Activated CD4-positive, alpha-beta T cell treated with anti-CD3 and anti-CD28 coated beads, Interleukin-10, Interleukin-2, amounts not matched to agents 100 ng/mL and 50 ng/mL, durations not matched to agents 16 hours and 8 hours (primary cell): Measurements from ENCODE around the gene OMP.
"Not testable (repeated sequence)": the region's sequence is repeated elsewhere in the genome, so short reads cannot be mapped to it uniquely, and the experiment has no call there.

Experiments
- DNase-seq: peaks from one replicate; pipeline ENCODE4 v3.0.0-alpha.2; 2020

The OMP gene

GRCh38 chr11:77088236-77089003, 14.2 kb upstream of the OMP start:
- no peak for DNase-seq

GRCh38 chr11:77089004-77089545, 13.6 kb upstream of the OMP start:
- no peak for DNase-seq

DNA sequence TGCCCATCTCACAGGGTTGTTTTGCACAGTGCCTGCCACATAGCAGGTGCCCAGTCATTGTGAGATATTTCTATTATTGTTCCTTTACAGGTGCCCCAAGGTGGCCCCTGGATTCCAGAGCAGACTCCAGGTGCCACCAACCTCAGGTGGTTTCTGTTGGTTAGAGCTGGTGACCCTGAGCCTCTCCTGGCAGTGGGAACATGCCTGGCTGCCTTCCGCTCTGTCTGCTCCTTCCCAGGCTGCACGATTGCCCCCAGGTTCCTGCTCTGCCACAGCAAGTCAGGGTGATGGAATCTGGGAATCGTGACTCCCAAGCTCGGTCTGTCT, 12.6 kb upstream of the OMP start:
- DNase-seq = no peak

DNA sequence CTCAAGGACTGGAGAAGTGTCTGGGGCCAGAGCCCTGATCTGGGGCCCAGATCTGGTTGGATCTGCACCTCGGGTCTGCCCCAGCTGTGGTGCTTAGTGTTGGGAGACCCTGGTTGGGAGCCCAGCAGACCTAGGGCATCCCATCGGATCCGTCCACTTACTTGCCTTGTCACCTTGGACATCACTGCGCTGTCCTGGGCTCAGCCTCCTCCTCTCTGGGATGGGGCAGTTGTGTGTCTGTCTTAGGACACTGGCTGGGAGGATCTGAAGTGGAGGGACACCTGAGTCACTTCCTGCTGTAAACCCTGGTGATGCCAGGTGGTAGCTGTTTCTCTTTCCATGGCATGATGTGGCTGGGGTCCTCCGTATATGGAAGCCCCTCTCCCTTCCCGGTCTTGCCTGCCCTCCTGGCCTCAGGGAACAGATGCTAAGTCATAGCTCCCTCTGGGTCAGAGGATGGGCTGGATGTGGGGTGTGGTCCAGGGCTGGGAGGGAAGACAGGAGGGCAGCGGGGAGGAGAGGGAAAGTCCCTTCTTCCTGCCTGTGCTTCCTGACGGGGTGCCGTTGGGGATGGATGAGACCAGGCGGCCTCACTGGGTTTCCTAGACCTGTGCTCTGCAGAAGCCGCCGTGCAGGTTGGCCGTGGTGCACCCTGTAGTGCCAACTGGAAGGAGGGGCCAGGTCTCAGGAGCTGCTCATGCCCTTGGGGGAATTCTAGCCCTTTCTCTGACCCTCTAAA, 12.1 kb upstream of the OMP start:
- DNase-seq = no peak

DNA sequence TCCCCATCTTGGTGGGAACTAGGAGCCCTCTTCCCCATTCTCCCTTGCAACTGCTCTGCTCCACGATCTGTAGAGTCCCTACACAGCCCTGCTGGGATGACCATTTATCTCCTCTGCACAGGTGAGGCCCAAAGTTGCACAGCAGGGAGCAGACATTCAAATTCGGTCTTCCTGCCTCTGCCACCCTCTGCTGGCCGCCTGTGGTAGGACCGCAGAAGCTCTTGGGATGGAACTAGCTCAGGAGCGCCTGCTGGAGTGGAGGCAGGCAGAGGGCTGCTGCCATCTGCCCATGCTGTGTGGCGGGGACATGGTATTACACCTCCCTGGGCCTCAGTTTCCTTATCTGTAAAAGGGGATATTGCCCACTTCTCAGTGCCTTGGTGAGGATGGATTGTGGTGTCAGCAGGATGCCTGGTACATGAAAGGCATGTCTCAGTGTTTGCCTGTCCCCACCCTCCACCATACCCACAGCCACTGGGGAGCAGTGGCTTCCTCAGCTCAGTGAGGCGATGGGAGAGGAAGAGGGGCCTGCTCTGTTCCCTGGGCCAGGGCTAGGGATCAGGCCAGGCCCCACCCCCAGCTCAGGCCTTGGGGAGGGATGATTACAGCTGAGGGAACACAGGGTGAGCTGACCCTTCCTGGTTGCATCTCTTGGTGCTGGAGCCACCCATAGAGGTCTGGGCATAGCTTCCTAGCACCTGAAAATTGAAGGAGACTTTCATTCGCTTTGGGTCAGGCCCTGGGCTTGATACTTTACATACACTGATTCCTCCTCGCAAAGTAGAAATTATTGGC, 11.3 kb upstream of the OMP start:
- DNase-seq = peak; percentile 81

DNA sequence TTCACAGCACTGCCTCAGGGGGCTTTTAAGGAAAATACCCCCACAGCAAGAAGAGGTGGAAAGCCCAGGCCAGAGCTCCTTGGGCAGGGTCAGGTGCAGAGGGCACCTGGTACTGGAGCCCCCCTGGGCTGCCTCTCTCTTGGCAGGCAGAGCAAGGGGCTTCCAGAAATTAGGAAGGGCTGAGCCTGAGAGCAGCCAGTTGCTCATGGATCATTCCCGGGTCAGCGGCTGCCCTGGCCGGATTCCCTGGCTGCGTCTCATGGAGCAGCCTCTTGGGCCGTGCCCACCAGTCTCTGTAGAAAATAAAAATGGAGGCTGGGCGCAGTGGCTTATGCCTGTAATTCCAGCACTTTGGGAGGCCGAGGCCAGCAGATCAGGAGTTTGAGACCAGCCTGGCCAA, 10.3 kb upstream of the OMP start:
- DNase-seq = no peak

- DNase-seq = no peak
These were observed 9.4 kb upstream of the OMP start for GRCh38 chr11:77093056-77093891.

DNA sequence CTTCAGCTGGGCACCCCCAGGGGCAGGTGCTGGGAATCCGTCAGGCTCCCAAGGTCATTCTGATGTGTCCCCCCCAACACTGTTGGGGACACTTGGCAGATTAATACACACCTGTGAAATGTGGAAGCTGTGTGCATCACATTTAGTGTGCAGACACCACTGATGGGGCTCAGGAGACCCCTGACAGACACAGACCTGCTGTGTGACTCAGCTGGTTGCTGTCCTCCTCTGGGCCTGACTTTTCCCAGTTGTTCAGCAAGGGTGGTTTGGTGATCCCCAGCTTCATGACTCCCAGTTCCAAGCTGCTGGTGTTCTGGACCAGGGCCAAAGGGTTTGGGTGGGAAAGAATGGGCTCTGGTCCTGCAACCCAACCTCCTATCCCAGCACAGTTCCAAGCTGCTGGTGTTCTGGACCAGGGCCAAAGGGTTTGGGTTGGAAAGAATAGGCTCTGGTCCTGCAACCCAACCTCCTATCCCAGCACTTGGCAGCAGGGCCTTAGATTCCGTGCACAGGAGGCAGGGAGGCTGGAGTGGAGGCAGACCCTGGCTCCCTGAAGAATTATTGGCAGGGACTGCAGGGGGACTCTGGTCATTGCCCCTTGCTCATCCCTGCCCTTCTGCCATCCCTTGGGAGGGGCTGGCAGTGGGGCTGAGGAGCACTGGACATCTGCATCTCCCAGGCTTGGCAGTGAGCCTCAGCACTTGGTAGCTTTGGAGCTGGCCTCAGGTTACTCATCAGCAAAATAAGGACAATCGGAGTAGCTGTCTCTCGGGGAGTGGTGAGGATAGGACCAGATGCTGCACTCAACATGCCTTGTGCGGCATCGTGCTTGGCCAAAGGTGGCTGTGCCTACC, 8.4 kb upstream of the OMP start:
- DNase-seq = no peak

- no peak for DNase-seq
These were observed 7.7 kb upstream of the OMP start for GRCh38 chr11:77094841-77095365.

DNA sequence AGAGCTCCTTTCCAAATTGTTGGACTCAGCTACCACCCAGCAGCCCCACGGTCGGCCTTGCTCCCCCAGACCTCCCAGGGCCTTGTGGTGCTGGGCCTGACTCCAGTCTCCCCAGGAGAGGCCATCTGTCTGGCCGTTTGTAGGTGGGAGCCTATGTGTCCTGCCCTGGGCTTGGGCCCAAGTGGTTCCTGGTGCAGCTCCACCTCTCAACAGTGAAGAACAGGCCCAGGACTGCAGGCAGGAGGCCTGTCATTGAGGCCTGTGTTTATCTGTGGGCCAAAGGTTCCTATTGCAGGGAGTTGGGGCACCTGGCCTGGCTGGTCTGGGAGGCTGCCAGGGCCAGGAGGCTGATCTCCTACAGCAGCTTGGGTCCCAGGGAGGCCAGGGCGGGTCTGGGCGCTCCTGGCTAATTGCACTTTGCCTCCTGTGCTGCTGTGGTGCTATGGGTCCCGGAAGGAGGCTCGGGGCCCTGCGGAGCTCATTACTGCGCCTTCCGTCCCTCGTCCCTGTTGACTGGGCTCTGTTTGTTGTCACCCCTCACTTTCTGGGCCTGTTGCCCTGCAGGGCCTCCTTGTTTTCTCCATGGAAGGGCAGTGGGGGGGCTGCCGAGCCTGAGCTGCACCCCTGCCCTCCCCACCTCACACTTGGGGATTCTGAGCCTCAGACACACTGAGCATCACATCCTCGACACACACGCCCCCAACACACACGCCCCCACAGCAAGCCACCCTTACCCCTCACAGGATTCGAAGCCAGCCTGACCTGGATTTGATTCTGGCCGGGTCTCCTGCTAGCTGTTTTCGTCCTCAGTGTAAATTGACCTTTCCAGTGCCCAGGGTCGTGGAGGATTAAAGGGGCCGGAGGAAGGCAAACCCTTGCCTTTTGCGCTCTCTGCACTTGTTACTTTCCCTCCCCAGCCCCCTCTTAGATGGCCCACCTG, 6.8 kb upstream of the OMP start:
- no peak for DNase-seq

DNA sequence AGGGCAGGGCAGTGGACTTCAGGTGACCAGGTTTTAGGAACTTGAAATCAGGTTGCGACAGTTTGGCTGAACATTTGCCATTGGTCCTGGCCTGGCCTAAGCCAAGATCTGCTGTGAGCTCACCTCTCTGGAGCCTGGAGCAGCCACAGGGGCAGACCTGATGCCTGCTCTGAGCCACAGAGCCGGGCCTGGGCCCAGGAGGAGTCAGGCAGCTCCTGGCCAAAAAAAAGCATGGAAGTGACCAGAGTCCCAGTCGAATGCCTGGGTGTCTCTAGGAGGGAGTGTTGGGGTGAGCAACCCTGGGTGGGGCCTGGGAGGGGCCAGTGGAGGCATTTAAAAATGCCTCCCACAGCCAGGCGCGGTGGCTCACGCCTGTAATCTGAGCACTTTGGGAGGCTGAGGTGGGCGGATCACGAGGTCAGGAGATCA, 6.0 kb upstream of the OMP start:
- DNase-seq = no peak

- DNase-seq = not testable (repeated sequence)
These were observed 5.5 kb upstream of the OMP start for GRCh38 chr11:77097180-77097579.

DNA sequence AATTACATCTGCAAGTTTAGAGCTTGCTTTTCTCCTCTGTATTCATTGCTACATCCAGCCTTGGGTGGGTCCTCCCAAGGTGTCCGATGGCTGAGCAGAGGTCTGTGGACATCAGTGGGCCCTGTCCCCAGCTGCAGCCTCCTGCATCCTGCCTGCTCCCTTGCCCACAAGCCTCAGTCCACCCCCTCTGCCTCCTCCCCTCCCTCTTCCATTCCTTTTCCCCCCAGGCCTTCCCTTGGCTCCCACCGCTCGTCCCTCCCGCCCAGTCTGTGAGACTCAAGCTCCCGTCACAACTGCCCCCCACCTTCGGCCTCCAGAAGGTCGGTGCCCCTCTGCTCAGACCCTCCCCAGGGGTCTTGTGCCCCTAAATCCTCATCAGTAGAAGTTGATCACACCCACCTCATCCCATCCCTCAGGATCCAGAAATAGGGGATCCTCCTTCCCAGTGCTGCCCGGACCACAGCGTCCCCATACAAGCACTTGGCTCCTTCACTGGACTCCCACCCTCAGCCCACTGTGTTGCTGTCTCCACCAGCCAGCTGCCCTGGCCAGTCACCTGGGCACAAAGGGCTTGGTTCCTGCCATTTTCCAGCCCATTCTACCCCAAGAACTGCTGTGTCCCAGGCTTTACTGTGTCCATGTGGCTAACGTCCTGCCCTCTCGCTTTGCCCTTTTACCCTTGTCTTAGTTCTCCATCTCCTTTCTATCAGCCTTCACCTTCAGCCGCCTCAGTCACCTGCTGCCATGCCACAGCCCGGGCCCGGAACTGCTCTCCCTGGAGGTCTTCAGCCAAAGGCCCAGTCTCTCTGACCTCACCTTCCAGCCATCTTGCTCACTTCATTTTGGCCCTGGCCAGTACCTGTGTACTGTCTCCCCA, 2.2 kb upstream of the OMP start:
- DNase-seq = no peak

DNA sequence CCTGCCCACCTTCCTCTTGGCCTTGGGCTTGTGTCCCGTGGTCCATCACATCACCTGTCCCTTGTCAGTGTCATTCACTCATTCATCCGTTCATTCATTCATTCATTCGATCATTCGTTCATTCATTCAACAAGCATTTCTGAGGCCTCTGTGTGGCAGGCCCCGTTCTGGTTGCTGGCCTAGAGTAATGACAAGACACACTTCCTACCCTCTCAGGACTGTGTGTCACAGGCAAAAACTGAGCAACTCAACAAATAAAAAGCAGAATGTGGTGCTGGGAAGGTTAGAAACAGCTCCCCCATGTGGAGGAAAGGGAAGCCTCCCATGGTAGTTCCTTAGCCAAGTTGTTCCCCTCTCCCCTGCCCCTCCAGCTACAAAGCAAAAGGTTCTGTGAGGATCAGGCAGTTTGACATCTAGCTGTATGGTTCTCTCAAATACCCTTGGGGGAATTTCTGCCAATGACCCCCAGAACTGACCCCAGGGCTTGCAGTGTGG, 1.6 kb upstream of the OMP start:
- DNase-seq = peak; percentile 16

DNA sequence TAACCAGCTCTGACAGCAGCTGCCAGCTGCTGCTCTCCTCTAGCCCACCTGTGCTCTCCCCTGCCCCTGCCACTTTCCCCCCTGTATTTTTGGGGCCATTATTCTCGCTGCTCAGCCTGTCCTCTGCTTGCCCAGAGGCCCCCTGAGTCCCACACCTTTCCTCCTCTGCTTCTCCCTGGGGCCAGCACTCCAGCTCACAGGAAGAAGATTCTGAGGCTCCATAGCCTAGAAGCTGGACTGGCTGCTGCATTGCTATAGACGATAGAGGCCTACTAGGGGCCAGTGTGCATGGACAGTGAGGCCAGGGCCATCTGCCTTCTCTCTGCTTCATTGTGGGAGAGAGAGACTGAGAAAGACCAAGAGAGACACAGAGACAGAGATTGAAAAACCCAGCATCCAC, 679 bp downstream of the OMP start:
- no peak for DNase-seq

DNA sequence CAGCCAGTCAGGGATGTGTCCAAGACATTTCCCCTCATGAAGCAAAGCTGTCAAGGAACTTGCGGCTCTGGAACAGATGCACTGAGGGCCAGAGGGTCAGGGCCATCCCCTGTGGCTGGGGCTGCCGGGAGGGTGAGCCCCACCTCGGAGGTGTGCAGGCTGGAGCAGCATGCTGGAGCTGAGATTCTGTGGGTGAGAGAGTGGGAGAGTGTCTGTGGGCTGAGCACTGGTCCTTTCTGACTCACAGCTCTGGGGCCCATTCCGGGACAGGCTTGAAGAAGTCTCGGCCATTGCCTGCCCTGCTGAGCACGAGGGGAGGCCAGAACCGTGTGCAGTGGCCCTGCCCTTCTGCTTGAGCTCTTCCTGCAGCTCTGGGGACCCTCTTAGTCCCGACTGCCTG, 2.1 kb downstream of the OMP start:
- no peak for DNase-seq

DNA sequence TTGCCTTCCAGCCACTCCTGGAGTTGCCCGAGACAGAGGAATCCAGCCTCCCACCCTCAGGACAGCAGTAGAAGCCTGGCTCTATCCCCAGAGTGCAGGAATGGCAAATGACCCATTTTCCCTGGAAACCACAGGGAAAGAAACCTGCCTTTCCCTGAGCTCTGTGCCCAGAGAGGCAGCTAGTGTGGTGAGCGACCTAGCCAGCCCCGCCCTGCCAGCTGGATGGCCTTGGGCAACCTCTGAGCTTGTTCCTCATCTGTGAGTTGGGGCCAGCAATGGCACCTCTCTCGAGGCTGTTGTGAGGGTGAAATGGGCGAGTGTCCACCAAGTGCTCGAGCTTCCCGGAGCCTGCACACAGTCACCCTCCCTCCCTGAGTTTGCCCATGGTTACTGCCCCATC, 3.7 kb downstream of the OMP start:
- no peak for DNase-seq

- DNase-seq = no peak
These were observed 4.1 kb downstream of the OMP start for GRCh38 chr11:77106759-77107158.

- no peak for DNase-seq
These were observed 5.3 kb downstream of the OMP start for GRCh38 chr11:77107950-77108349.
